ENCODE results near the gene TSR1. TPM values are rescaled to one million over a fixed set of nuclear protein-coding genes. Genes with fewer than 3 reads are reported as not detected.

TSR1 gene
- polyA plus RNA-seq, 3 donors, result 8.1 to 10.8 (median 9.3) TPM

GRCh38 chr17:2282297-2282873 is 53.9 kb downstream of the TSR1 start:
- WGBS (ENCODE audit: insufficient coverage), result 75% methylated on average over 5 of the region's 7 CpGs
- H3K4me1 Mint-ChIP-seq, result peaks cover 14% of the 10 kb centered on the region
- TF ChIP-seq CTCF (IDR thresholded peaks at IDR 0.05), result peak; percentile 79
- no peak overlapping the region for H3K4me2 ChIP-seq (replicated peaks; ENCODE audit: extremely low read depth, low read length, poor library complexity, severe bottlenecking)
- H3K27me3 Mint-ChIP-seq (ENCODE audit: low read depth in 3 of 3), result no peaks in the 10 kb centered on the region
- H3K4me1 ChIP-seq (ENCODE audit: control insufficient read depth in 1 of 2, insufficient read depth in 2 of 2, low read length in 2 of 2), result peaks cover 0 to 4% of the 10 kb centered on the region in 2 donors
- H3K9me3 Mint-ChIP-seq, result peaks cover 0 to 1% (median 0%) of the 10 kb centered on the region in 7 donors
- H3K27me3 ChIP-seq (ENCODE audit: control insufficient read depth in 2 of 2, insufficient read depth in 2 of 2, low read length in 2 of 2), result no peaks in the 10 kb centered on the region
- intact Hi-C loops (cut with micrococcal nuclease), result loop anchor here in 1 of 2 donors (5.0 kb wide), 1 partner anchor 400 kb away; no protein-coding TSS in a partner anchor
- H3K27ac ChIP-seq (ENCODE audit: low read depth in 1 of 2, low read length in 2 of 2), result peak overlapping the region in 1 of 2 donors; percentile 5
- no peak overlapping the region for H3K9ac ChIP-seq (ENCODE audit: insufficient read depth, low read length, poor library complexity, severe bottlenecking)
- H3K79me2 ChIP-seq (ENCODE audit: insufficient read depth, low read length), result no peaks in the 10 kb centered on the region
- no peaks in the 10 kb centered on the region for H3K9me3 ChIP-seq (replicated peaks in 1 of 2; ENCODE audit: control insufficient read depth in 1 of 2, insufficient read depth in 1 of 2, low read length in 2 of 2)
- peaks cover 66 to 81% of the 10 kb centered on the region in 2 donors for H3K36me3 Mint-ChIP-seq
- H3K36me3 ChIP-seq (replicated peaks in 1 of 2; ENCODE audit: control insufficient read depth in 1 of 2, insufficient read depth in 2 of 2, low read length in 2 of 2), result peaks cover 43 to 83% of the 10 kb centered on the region in 2 donors
- no peak overlapping the region for H3K4me3 Mint-ChIP-seq
- peak overlapping the region in 3 of 7 donors; percentile 29 to 60 (median 36) for H3K27ac Mint-ChIP-seq
- H3K4me3 ChIP-seq (replicated peaks in 1 of 3; ENCODE audit: low read depth in 2 of 3, low read length in 3 of 3), result no peak overlapping the region
- H4K20me1 ChIP-seq (ENCODE audit: insufficient read depth, low read length), result no peaks in the 10 kb centered on the region
- peak; percentile 30 to 66 (median 50) for DNase-seq
- H2AFZ ChIP-seq (ENCODE audit: insufficient read depth, low read depth, low read length, poor library complexity, severe bottlenecking), result no peak overlapping the region

- Histone ChIP-seq H3K9ac (ENCODE audit: insufficient read depth, low read length, poor library complexity, severe bottlenecking) (no peak overlapping the region), H3K4me2 (replicated peaks; ENCODE audit: extremely low read depth, low read length, poor library complexity, severe bottlenecking) (no peak overlapping the region), H3K4me3 (replicated peaks in 1 of 3; ENCODE audit: low read depth in 2 of 3, low read length in 3 of 3) (no peak overlapping the region), H2AFZ (ENCODE audit: insufficient read depth, low read depth, low read length, poor library complexity, severe bottlenecking) (no peak overlapping the region), H3K36me3 (replicated peaks in 1 of 2; ENCODE audit: control insufficient read depth in 1 of 2, insufficient read depth in 2 of 2, low read length in 2 of 2) (peaks cover 42 to 82% of the 10 kb centered on the region in 2 donors), H3K27ac (ENCODE audit: low read depth in 1 of 2, low read length in 2 of 2) (no peak overlapping the region), H3K79me2 (ENCODE audit: insufficient read depth, low read length) (no peaks in the 10 kb centered on the region), H3K9me3 (replicated peaks in 1 of 2; ENCODE audit: control insufficient read depth in 1 of 2, insufficient read depth in 1 of 2, low read length in 2 of 2) (no peaks in the 10 kb centered on the region), H3K4me1 (ENCODE audit: control insufficient read depth in 1 of 2, insufficient read depth in 2 of 2, low read length in 2 of 2) (peaks cover 0 to 4% of the 10 kb centered on the region in 2 donors), H3K27me3 (ENCODE audit: control insufficient read depth in 2 of 2, insufficient read depth in 2 of 2, low read length in 2 of 2) (no peaks in the 10 kb centered on the region), H4K20me1 (ENCODE audit: insufficient read depth, low read length) (no peaks in the 10 kb centered on the region)
- no peak for TF ChIP-seq CTCF (IDR thresholded peaks at IDR 0.05)
- Mint-ChIP-seq H3K27me3 (ENCODE audit: low read depth in 3 of 3) (no peaks in the 10 kb centered on the region), H3K36me3 (peaks cover 72 to 76% of the 10 kb centered on the region in 2 donors), H3K27ac (no peak overlapping the region), H3K4me3 (no peak overlapping the region), H3K9me3 (peaks cover 0 to 1% (median 0%) of the 10 kb centered on the region in 7 donors), H3K4me1 (peaks cover 14% of the 10 kb centered on the region)
- intact Hi-C loops (cut with micrococcal nuclease), result loop anchor here in 1 of 2 donors (5.0 kb wide), 1 partner anchor 397 kb away; no protein-coding TSS in a partner anchor
- 95% methylated on average over 4 of the region's 9 CpGs for WGBS (ENCODE audit: insufficient coverage)
- DNase-seq, result no peak
Observed at GRCh38 chr17:2279707-2280106, 56.5 kb downstream of the TSR1 start.

All from CD14-positive monocyte (primary cell).